ENCODE measurements around the gene RNF19B.
A peak's percentile ranks its signal among the peaks of the same experiment; 100 is the strongest.
"Not testable (repeated sequence)": the region's sequence is repeated elsewhere in the genome, so short reads cannot be mapped to it uniquely, and the experiment has no call there.

Gene RNF19B

DNA sequence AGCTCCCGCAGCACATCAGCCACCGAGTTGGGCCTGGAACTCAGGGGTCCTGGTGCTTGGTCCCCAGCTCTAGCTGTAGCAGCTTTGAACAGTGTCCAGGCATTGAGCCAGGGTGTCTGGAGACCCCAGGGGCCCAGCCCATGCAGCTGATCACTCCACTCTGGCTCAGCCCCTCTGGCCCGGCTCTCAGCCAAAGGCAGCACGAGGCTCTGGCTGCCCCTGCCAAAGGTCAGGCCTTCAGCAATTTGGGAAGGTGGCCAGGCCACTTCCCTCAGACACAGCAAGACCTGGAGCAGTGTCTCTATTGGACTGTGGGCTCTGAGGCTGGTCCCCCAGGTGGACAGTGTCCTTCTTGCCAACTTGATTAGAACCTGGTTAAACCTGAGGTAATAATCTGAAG, 34.4 kb upstream of the RNF19B start:
- Histone ChIP-seq H3K36me3 (peaks cover 0 to 24% (median 0%) of the 10 kb centered on the region in 11 experiments; a peak in 5 of 22 replicates), H3K27ac (peak overlapping the region in 10 of 11 experiments; percentile 37 to 100 (median 94); a peak in 19 of 22 replicates)

DNA sequence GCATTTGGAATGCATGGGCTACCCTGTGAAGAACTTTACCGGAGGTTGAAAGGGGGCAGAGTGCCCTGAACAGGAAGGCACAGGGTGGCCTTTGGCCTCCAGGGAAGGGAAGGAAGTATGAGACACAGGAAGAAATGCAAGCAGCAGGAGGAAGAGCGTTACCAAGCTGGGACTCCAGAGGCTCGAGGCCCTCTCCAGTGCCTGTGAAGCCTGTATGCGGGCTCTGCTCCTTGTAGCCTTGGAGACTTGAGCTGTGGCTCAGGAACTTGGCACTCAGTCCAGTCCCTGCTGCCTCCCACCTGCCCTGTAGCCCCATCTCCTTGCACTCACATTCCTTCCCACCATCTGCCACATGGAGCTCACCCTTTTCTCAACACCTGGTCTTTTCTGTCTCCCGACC, 33.5 kb upstream of the RNF19B start:
- Histone ChIP-seq H3K27ac (peak overlapping the region in 10 of 11 experiments; percentile 28 to 100 (median 94); a peak in 20 of 22 replicates), H3K9ac (peak overlapping the region in 9 of 11 experiments; percentile 24 to 77 (median 59); a peak in 16 of 22 replicates), H3K4me3 (peak overlapping the region in 6 of 10 experiments; percentile 20 to 53 (median 36); a peak in 8 of 20 replicates), H3K27me3 (no peaks in the 10 kb centered on the region), H3K36me3 (peaks cover 0 to 15% (median 0%) of the 10 kb centered on the region in 11 experiments; a peak in 4 of 22 replicates), H3K4me2 (peak overlapping the region; percentile 89 to 99 (median 95)), H4K20me1 (no peaks in the 10 kb centered on the region), H3K9me3 (replicated peaks in 1 of 11) (peaks cover 0 to 5% (median 0%) of the 10 kb centered on the region in 11 experiments; a peak in 2 of 22 replicates), H3K4me1 (peaks cover 65 to 99% (median 84%) of the 10 kb centered on the region in 10 experiments)
- no peak for TF ChIP-seq Cebpa-rat (IDR thresholded peaks at IDR 0.05)

More for the DNA sequence above, 34.4 kb upstream of the RNF19B start:
- Histone ChIP-seq H4K20me1 (no peaks in the 10 kb centered on the region), H3K27me3 (no peaks in the 10 kb centered on the region), H3K9ac (peak overlapping the region in 8 of 11 experiments; percentile 7 to 77 (median 65); a peak in 13 of 22 replicates), H3K4me2 (peak overlapping the region; percentile 89 to 99 (median 95)), H3K4me1 (peaks cover 56 to 97% (median 74%) of the 10 kb centered on the region in 10 experiments), H3K9me3 (replicated peaks in 1 of 11) (peaks cover 0 to 5% (median 0%) of the 10 kb centered on the region in 11 experiments; a peak in 2 of 22 replicates), H3K4me3 (peak overlapping the region in 1 of 10 experiments; percentile 53; a peak in 1 of 20 replicates)
- no peak for TF ChIP-seq Cebpa-rat (IDR thresholded peaks at IDR 0.05)

DNA sequence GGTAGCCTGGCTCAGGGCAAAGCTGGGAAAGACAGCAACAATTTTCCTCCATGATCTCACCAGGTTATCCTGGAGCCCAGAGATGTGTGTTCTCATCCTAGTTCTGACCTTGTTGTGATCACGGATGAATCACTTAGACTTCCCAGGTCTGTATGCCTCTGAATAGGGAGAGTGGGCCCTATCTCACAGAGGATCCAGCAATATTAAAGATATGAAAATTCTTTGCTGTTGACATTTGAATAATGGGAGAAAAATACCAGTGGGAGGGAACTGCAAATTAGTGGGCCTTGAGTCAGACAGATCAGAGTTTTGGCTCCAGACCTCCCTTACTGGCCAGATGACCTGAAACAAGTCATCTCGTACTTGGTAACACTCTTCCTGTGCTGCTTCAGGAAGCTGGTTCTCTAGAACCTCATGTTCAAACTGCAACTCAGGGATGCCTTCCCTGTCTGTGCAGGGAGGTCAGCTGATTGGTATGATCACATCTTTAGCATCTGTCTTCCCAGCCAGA, 32.8 kb upstream of the RNF19B start:
- H4K20me1 ChIP-seq, result no peaks in the 10 kb centered on the region
- H3K36me3 ChIP-seq, result peaks cover 0 to 10% (median 0%) of the 10 kb centered on the region in 11 experiments; a peak in 3 of 22 replicates
- peaks cover 0 to 5% (median 0%) of the 10 kb centered on the region in 11 experiments; a peak in 2 of 22 replicates for H3K9me3 ChIP-seq (replicated peaks in 1 of 11)
- H3K4me1 ChIP-seq, result peaks cover 69 to 98% (median 89%) of the 10 kb centered on the region in 10 experiments
- no peaks in the 10 kb centered on the region for H3K27me3 ChIP-seq
- peak overlapping the region; percentile 89 to 99 (median 95) for H3K4me2 ChIP-seq
- H3K9ac ChIP-seq, result peak overlapping the region in 9 of 11 experiments; percentile 24 to 77 (median 59); a peak in 16 of 22 replicates
- H3K27ac ChIP-seq, result peak overlapping the region in 10 of 11 experiments; percentile 28 to 100 (median 94); a peak in 20 of 22 replicates
- no peak for TF ChIP-seq Cebpa-rat (IDR thresholded peaks at IDR 0.05)
- H3K4me3 ChIP-seq, result peak overlapping the region in 6 of 10 experiments; percentile 20 to 53 (median 36); a peak in 8 of 20 replicates

DNA sequence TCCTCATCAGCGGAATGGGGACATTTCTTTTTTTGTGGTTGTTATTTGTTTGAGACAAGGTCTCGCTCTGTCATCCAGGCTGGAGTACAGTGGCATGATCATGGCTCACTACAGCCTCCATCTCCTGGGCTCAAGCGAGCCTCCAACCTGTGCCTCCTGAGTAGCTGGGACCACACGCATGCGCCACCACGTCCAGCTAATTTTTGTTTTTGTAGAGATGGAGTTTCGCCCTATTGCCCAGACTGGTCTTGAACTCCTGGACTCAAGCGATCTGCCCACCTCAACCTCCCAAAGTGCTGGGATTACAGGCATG, 28.7 kb upstream of the RNF19B start:
- H3K9me3 ChIP-seq (replicated peaks in 1 of 11); H3K36me3 ChIP-seq; H3K27me3 ChIP-seq; H4K20me1 ChIP-seq: not testable (repeated sequence)
- H3K4me2 ChIP-seq, result peak overlapping the region; percentile 89 to 99 (median 97)
- H3K4me3 ChIP-seq, result peak overlapping the region in 8 of 10 experiments; percentile 7 to 53 (median 40); a peak in 8 of 20 replicates
- peak overlapping the region; percentile 88 to 100 (median 99) for H3K27ac ChIP-seq
- peaks cover 95 to 98% (median 97%) of the 10 kb centered on the region in 10 experiments for H3K4me1 ChIP-seq
- H3K9ac ChIP-seq, result peak overlapping the region; percentile 23 to 96 (median 89); a peak in 21 of 22 replicates

DNA sequence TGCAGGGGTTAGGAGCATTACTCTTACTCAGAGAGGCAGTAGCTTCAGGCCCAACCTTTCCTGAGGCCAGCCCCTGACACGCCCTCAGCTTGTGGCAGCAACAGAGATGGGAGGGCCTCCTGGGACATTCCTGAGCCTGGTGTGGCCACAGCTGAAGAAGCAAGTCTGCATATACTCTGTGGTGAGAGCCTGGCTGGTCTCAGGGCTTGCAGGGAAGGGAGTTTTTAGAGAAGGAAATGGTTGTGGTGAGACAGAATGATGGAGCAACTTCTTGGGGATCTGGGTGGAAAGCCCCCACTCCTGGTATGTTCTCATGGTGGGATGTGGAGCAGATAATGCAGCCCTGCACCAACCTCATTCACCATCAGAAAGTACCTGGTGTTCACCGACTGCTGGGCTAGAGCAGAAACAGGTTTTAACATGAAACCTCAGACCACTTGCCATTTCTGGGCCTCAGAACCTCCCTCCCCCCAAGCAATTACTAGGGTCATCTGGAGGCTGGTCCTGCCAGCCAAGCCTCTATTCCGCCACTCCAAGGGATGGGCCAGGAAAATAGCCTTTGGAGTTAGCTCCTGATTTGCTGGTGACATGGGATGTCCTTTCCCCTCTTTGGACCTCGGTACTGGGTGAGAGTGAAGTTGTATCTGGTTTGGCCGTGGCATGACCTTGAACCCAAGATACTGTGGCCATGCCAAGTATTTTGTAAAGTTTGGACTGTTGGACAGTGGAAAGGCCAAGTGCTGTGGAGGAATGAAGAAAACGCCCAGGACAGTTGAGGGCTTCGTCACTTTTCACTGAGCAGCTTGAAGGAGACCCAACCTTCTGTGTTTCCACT, 28.1 kb upstream of the RNF19B start:
- Histone ChIP-seq H4K20me1 (no peaks in the 10 kb centered on the region), H3K4me1 (peaks cover 94 to 98% (median 97%) of the 10 kb centered on the region in 10 experiments), H3K9ac (peak overlapping the region; percentile 76 to 96 (median 89)), H3K4me2 (peak overlapping the region; percentile 89 to 99 (median 97)), H3K27me3 (no peaks in the 10 kb centered on the region), H3K27ac (peak overlapping the region; percentile 88 to 100 (median 99)), H3K9me3 (replicated peaks in 1 of 11) (peaks cover 0 to 5% (median 0%) of the 10 kb centered on the region in 11 experiments; a peak in 2 of 22 replicates), H3K4me3 (peak overlapping the region in 9 of 10 experiments; percentile 31 to 54 (median 44); a peak in 13 of 20 replicates), H3K36me3 (no peaks in the 10 kb centered on the region; a peak in 1 of 22 replicates)
- TF ChIP-seq Cebpa-rat (IDR thresholded peaks at IDR 0.05), result peak; percentile 36 to 98 (median 91); a peak in 19 of 22 replicates

DNA sequence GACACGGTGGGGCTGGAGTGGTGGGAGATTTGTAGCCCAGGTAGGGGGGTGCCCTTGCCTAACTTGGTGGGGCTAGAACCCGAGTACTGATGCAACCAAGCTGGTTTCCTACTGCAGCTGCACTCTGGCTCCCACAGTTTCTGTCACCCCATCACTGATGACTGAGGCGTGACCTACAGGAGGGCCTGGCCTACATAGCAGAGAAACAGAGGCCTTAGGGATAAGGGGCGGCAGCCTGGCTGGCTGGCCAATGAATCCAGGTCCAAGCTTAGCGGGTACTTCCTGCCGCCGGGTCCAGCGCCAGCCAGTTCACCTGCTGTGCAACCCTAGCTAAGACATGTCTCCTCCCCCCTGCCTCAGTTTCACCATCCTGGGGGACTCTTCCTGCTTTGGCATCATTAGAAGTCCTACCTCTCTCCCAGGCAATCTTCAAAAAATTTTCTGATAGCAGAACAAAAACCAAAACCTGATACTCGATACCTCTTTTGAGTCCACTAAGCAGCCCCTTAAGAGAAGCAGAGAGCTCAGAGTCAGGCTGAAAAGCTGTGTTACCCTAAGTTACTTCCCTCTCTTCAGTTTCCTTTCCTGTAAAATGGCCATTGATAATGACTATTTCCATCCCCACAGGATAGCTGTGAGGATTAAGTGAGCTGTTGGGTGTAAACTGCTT, 27.3 kb upstream of the RNF19B start:
- peak overlapping the region; percentile 30 to 66 (median 50); a peak in 19 of 20 replicates for H3K4me3 ChIP-seq
- peak overlapping the region; percentile 89 to 99 (median 97) for H3K4me2 ChIP-seq
- H3K4me1 ChIP-seq, result peaks cover 87 to 98% (median 96%) of the 10 kb centered on the region in 10 experiments
- no peaks in the 10 kb centered on the region for H4K20me1 ChIP-seq
- no peaks in the 10 kb centered on the region for H3K27me3 ChIP-seq
- TF ChIP-seq Cebpa-rat (IDR thresholded peaks at IDR 0.05), result peak in 2 of 11 experiments; percentile 19 to 67; a peak in 3 of 22 replicates
- peak overlapping the region; percentile 78 to 96 (median 86) for H3K9ac ChIP-seq
- H3K36me3 ChIP-seq, result peaks cover 0 to 3% (median 0%) of the 10 kb centered on the region in 11 experiments; a peak in 1 of 22 replicates
- peak overlapping the region; percentile 88 to 100 (median 99) for H3K27ac ChIP-seq
- peaks cover 0 to 5% (median 0%) of the 10 kb centered on the region in 11 experiments; a peak in 2 of 22 replicates for H3K9me3 ChIP-seq (replicated peaks in 1 of 11)

DNA sequence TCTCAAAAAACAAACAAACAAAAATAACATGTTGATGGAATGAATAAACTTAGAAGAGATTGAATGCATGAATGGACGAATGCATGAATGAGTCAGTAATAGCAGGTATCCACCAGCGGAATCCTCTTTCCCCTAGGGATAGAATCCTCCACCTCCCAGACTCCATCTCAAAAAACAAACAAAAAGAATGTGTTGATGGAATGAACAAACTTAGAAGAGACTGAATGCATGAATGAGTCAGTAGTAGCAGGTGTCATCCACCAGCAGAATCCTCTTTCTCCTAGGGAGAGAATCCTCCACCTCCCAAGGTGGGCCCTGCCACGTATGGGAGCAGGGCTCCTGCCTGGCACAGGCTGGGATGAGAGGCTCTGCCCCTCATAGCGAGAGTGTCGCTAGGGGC, 26.8 kb upstream of the RNF19B start:
- H3K4me2 ChIP-seq, result peak overlapping the region; percentile 89 to 99 (median 97)
- H3K27me3 ChIP-seq, result no peaks in the 10 kb centered on the region
- peaks cover 0 to 5% (median 0%) of the 10 kb centered on the region in 11 experiments; a peak in 2 of 22 replicates for H3K9me3 ChIP-seq (replicated peaks in 1 of 11)
- H3K36me3 ChIP-seq, result peaks cover 0 to 6% (median 0%) of the 10 kb centered on the region in 11 experiments; a peak in 1 of 22 replicates
- H3K9ac ChIP-seq, result peak overlapping the region; percentile 78 to 96 (median 86)
- H3K4me1 ChIP-seq, result peaks cover 81 to 98% (median 96%) of the 10 kb centered on the region in 10 experiments
- H3K4me3 ChIP-seq, result peak overlapping the region; percentile 30 to 66 (median 50); a peak in 18 of 20 replicates
- TF ChIP-seq Cebpa-rat (IDR thresholded peaks at IDR 0.05), result no peak
- peak overlapping the region; percentile 88 to 100 (median 99) for H3K27ac ChIP-seq
- H4K20me1 ChIP-seq, result no peaks in the 10 kb centered on the region

DNA sequence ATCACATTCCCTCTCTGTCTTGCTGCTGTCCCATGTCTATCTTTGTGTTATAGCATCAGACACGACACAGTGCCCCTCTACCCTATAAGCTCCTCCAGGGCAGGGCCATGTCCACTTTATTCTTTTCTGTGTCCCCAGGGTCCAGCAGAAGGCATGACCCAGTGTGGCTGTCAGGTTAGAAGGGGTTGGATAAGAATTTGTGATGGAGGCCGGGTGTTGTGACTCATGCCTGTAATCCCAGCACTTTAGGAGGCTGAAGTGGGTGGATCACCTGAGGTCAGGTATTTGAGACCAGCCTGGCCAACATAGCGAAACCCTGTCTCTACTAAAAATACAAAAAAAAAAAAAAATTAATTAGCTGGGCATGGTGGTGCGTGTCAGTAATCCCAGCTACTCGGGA, 26.3 kb upstream of the RNF19B start:
- peaks cover 0 to 5% (median 0%) of the 10 kb centered on the region in 11 experiments; a peak in 2 of 22 replicates for H3K9me3 ChIP-seq (replicated peaks in 1 of 11)
- H3K27ac ChIP-seq, result peak overlapping the region; percentile 88 to 100 (median 99)
- peak overlapping the region in 6 of 10 experiments; percentile 2 to 66 (median 54); a peak in 8 of 20 replicates for H3K4me3 ChIP-seq
- no peak for TF ChIP-seq Cebpa-rat (IDR thresholded peaks at IDR 0.05)
- peak overlapping the region; percentile 78 to 96 (median 86); a peak in 21 of 22 replicates for H3K9ac ChIP-seq
- H3K27me3 ChIP-seq, result no peaks in the 10 kb centered on the region
- H4K20me1 ChIP-seq, result no peaks in the 10 kb centered on the region
- H3K36me3 ChIP-seq, result 0 out of 22 replicates have a peak, but pooled peaks cover 0 to 6% (median 0%) of the 10 kb centered on the region in 11 experiments
- H3K4me1 ChIP-seq, result peaks cover 76 to 98% (median 95%) of the 10 kb centered on the region in 10 experiments
- peak overlapping the region; percentile 89 to 99 (median 97) for H3K4me2 ChIP-seq
